H9 (cell line): ENCODE data around the gene SOWAHC. TPM values are rescaled to one million over a fixed set of nuclear protein-coding genes. Genes with fewer than 3 reads are reported as not detected.
A peak's percentile ranks its signal among the peaks of the same experiment; 100 is the strongest.

ENCODE experiments used
- DNase-seq: peaks from one replicate; pipeline ENCODE4 v3.0.0-alpha.2; 2017
- H2AFZ ChIP-seq: one replicate; pipeline ENCODE4 v1.6.1; 2013; ENCODE audit warnings: mild to moderate bottlenecking, low read length, control low read depth, moderate library complexity
- H2AK5ac ChIP-seq: 2 replicates; pipeline ENCODE4 v1.6.1; 2013; ENCODE audit warnings: low read length, control low read depth, mixed read lengths; ENCODE audit not compliant: insufficient read length
- H2BK120ac ChIP-seq: one replicate; pipeline ENCODE4 v1.6.1; 2013; ENCODE audit warnings: low read depth, mild to moderate bottlenecking, low read length, control low read depth, inconsistent platforms; ENCODE audit not compliant: poor library complexity, severe bottlenecking
- H2BK12ac ChIP-seq: 2 replicates; pipeline ENCODE4 v1.6.1; 2013; ENCODE audit warnings: low read length, control low read depth, mixed read lengths, low read depth; ENCODE audit not compliant: insufficient read length
- H2BK15ac ChIP-seq: 2 replicates; pipeline ENCODE4 v1.6.1; 2013; ENCODE audit warnings: low read depth, low read length, control low read depth
- H2BK20ac ChIP-seq: one replicate; pipeline ENCODE4 v1.6.1; 2013; ENCODE audit warnings: low read depth, mild to moderate bottlenecking, low read length, control low read depth, inconsistent platforms; ENCODE audit not compliant: poor library complexity, severe bottlenecking
- H2BK5ac ChIP-seq: 2 replicates; pipeline ENCODE4 v1.6.1; 2013; ENCODE audit warnings: low read length, control low read depth, mixed read lengths; ENCODE audit not compliant: insufficient read length
- H3K14ac ChIP-seq: 2 replicates; pipeline ENCODE4 v1.6.1; 2013; ENCODE audit warnings: low read length, control low read depth; ENCODE audit not compliant: insufficient read depth
- H3K18ac ChIP-seq: 2 replicates; pipeline ENCODE4 v1.6.1; 2013; ENCODE audit warnings: low read depth, mild to moderate bottlenecking, mixed read lengths, low read length, control low read depth; ENCODE audit not compliant: insufficient read length
- H3K23ac ChIP-seq: 2 replicates; pipeline ENCODE4 v1.6.1; 2013; ENCODE audit warnings: low read length, control low read depth, mixed read lengths, low read depth; ENCODE audit not compliant: insufficient read length
- H3K23me2 ChIP-seq: 2 replicates; pipeline ENCODE4 v1.6.1; 2013; ENCODE audit warnings: low read depth, mild to moderate bottlenecking, mixed read lengths, low read length, control low read depth; ENCODE audit not compliant: insufficient read length, poor library complexity, severe bottlenecking
- H3K27ac ChIP-seq: 2 replicates; pipeline ENCODE4 v1.5.1; 2013; ENCODE audit warnings: low read length, control low read depth, mixed read lengths, low read depth; ENCODE audit not compliant: insufficient read length
- H3K27me3 ChIP-seq: 2 replicates; pipeline ENCODE4 v1.6.1; 2013; ENCODE audit warnings: low read length, control low read depth, inconsistent platforms; ENCODE audit not compliant: insufficient read depth
- H3K4ac ChIP-seq: 2 replicates; pipeline ENCODE4 v1.6.1; 2013; ENCODE audit warnings: low read depth, mild to moderate bottlenecking, control low read depth, inconsistent platforms, low read length, moderate library complexity
- H3K4me1 ChIP-seq: 2 replicates; pipeline ENCODE4 v1.6.1; 2013; ENCODE audit warnings: low read length, control low read depth, inconsistent platforms; ENCODE audit not compliant: insufficient read depth
- H3K4me2 ChIP-seq: 2 replicates; pipeline ENCODE4 v1.6.1; 2013; ENCODE audit warnings: low read length, control low read depth, mixed read lengths; ENCODE audit not compliant: insufficient read length, insufficient read depth
- H3K56ac ChIP-seq: 2 replicates; pipeline ENCODE4 v1.6.1; 2013; ENCODE audit warnings: low read depth, mild to moderate bottlenecking, mixed read lengths, low read length, control low read depth; ENCODE audit not compliant: insufficient read length
- H3K79me1 ChIP-seq: 2 replicates; pipeline ENCODE4 v1.6.1; 2013; ENCODE audit warnings: low read depth, mild to moderate bottlenecking, moderate library complexity, low read length, control low read depth, inconsistent platforms; ENCODE audit not compliant: insufficient read depth, poor library complexity, severe bottlenecking
- H3K79me2 ChIP-seq: 2 replicates; pipeline ENCODE4 v1.6.1; 2013; ENCODE audit warnings: low read length, control low read depth, inconsistent platforms; ENCODE audit not compliant: insufficient read depth
- H3K9ac ChIP-seq: 2 replicates; pipeline ENCODE4 v1.6.1; 2013; ENCODE audit warnings: low read length, control low read depth, mixed read lengths; ENCODE audit not compliant: insufficient read length; ENCODE audit errors: extremely low read depth
- H3K9me3 ChIP-seq: one replicate; pipeline ENCODE4 v1.6.1; 2013; ENCODE audit warnings: low read depth, low read length, inconsistent platforms; ENCODE audit not compliant: control insufficient read depth
- H3T11ph ChIP-seq: one replicate; pipeline ENCODE4 v1.6.1; 2013; ENCODE audit warnings: mild to moderate bottlenecking, low read length, control low read depth, inconsistent platforms
- H4K20me1 ChIP-seq: one replicate; pipeline ENCODE4 v1.6.1; 2013; ENCODE audit not compliant: control insufficient read depth, insufficient read length, insufficient read depth
- H4K5ac ChIP-seq: 2 replicates; pipeline ENCODE4 v1.6.1; 2013; ENCODE audit warnings: low read depth, mild to moderate bottlenecking, mixed read lengths, low read length, control low read depth; ENCODE audit not compliant: insufficient read length
- H4K8ac ChIP-seq: replicated peaks from 2 replicates; pipeline ENCODE4 v1.6.1; 2013; ENCODE audit warnings: low read length, control low read depth, mixed read lengths, low read depth; ENCODE audit not compliant: insufficient read length
- H4K91ac ChIP-seq: 2 replicates; pipeline ENCODE4 v1.6.1; 2013; ENCODE audit warnings: low read depth, mild to moderate bottlenecking, moderate library complexity, mixed read lengths, low read length, control low read depth; ENCODE audit not compliant: insufficient read length
- H3K27ac Mint-ChIP-seq, 3 experiments: 2 replicates in 2 of 3; 3 replicates in 1 of 3; pipeline ENCODE4 v1.8.0; 2020 to 2021; ENCODE audit warnings: mixed read lengths in 3 of 3, mild to moderate bottlenecking in 1 of 3, moderate library complexity in 1 of 3
- H3K27me3 Mint-ChIP-seq: 2 replicates; pipeline ENCODE4 v1.8.0; 2021; ENCODE audit warnings: low read depth, mild to moderate bottlenecking, moderate library complexity, mixed read lengths
- H3K36me3 Mint-ChIP-seq, 3 experiments: 2 replicates in 2 of 3; 3 replicates in 1 of 3; pipeline ENCODE4 v1.8.0; 2020 to 2021; ENCODE audit warnings: low read depth in 3 of 3, mixed read lengths in 3 of 3; ENCODE audit not compliant: insufficient read depth in 1 of 3
- H3K4me1 Mint-ChIP-seq, 2 experiments: 2 replicates each; pipeline ENCODE4 v1.8.0; 2020; ENCODE audit warnings: mixed read lengths in 2 of 2
- H3K4me3 Mint-ChIP-seq, 2 experiments: 2 replicates in 1 of 2; 3 replicates in 1 of 2; pipeline ENCODE4 v1.8.0; 2020 to 2021; ENCODE audit warnings: mild to moderate bottlenecking in 2 of 2, mixed read lengths in 2 of 2, moderate library complexity in 1 of 2
- H3K9me3 Mint-ChIP-seq, 2 experiments: 2 replicates in 1 of 2; 3 replicates in 1 of 2; pipeline ENCODE4 v1.8.0; 2020; ENCODE audit warnings: mild to moderate bottlenecking in 2 of 2, mixed read lengths in 2 of 2, moderate library complexity in 1 of 2
- CTCF ChIP-seq: fragments of 200-600 bp; sonication (generic); conservative IDR thresholded peaks from 3 replicates; pipeline ENCODE4 v1.8.0; 2021; ENCODE audit warnings: antibody characterized with exemption, mild to moderate bottlenecking
- WGBS: extraction: QIAGEN DNeasy Blood & Tissue Kit; methylation state at CpG from one replicate; pipeline ENCODE4 v1.1.7; 2013; ENCODE audit warnings: missing lambda C conversion rate, low lambda C conversion rate, mixed read lengths; ENCODE audit not compliant: insufficient read length; ENCODE audit errors: extremely low coverage; 5-methylcytosine and 5-hydroxymethylcytosine counted together
- total RNA-seq: library from RNA; stranded (reverse); gene quantifications from 2 replicates; pipeline ENCODE4 v1.2.1, GENCODE V29; 2021

SOWAHC gene
- total RNA-seq, 1 experiment from 2014 or later, result 20.1 TPM

- no peak overlapping the region for H2AFZ ChIP-seq
- Mint-ChIP-seq H3K27ac (peak overlapping the region in 2 of 3 experiments; percentile 25 to 64; a peak in 4 of 7 replicates), H3K4me3 (no peak overlapping the region), H3K36me3 (peaks cover 0 to 15% (median 14%) of the 10 kb centered on the region in 3 experiments; a peak in 5 of 7 replicates), H3K4me1 (peaks cover 13 to 17% of the 10 kb centered on the region in 2 experiments), H3K27me3 (no peaks in the 10 kb centered on the region), H3K9me3 (no peaks in the 10 kb centered on the region)
- H4K20me1 ChIP-seq, result no peaks in the 10 kb centered on the region
- H3K27ac ChIP-seq, result no peak overlapping the region
- H2BK120ac ChIP-seq, result no peak overlapping the region
- H2AK5ac ChIP-seq, result no peak overlapping the region
- no peak overlapping the region for H3T11ph ChIP-seq
- H3K14ac ChIP-seq, result no peak overlapping the region
- H3K4me2 ChIP-seq, result no peak overlapping the region
- no peak overlapping the region for H3K23ac ChIP-seq
- H3K56ac ChIP-seq, result no peak overlapping the region
- H3K18ac ChIP-seq, result no peak overlapping the region
- DNase-seq, result no peak
- H3K9ac ChIP-seq, result no peak overlapping the region
- no peaks in the 10 kb centered on the region for H3K9me3 ChIP-seq
- no peak overlapping the region for H2BK5ac ChIP-seq
- TF ChIP-seq CTCF, result no peak
- H2BK15ac ChIP-seq, result no peak overlapping the region
- H2BK12ac ChIP-seq, result no peak overlapping the region
- no peak overlapping the region for H4K8ac ChIP-seq
- H3K4me1 ChIP-seq, result peaks cover 2% of the 10 kb centered on the region; the same call in 1 of the 2 replicates
- H3K79me2 ChIP-seq, result peaks cover 12% of the 10 kb centered on the region; the same call in 1 of the 2 replicates
- H3K4ac ChIP-seq, result no peak overlapping the region
- H4K5ac ChIP-seq, result no peak overlapping the region
- H3K27me3 ChIP-seq, result no peaks in the 10 kb centered on the region
- H3K23me2 ChIP-seq, result no peaks in the 10 kb centered on the region
- no peak overlapping the region for H2BK20ac ChIP-seq
- no peak overlapping the region for H4K91ac ChIP-seq
- no CpG with 5 or more reads among the region's 4 CpGs for whole genome bisulfite sequencing
- H3K79me1 ChIP-seq, result peaks cover 28% of the 10 kb centered on the region
Measured at GRCh38 chr2:109595644-109596043, 18.5 kb upstream of the SOWAHC start.
